IPS-18c (cell line): ENCODE results near the gene SLC30A3.
"Not testable (repeated sequence)": the region's sequence is repeated elsewhere in the genome, so short reads cannot be mapped to it uniquely, and the experiment has no call there.

Source experiments
- H3K4me3 ChIP-seq: 2 replicates; pipeline ENCODE4 v1.7.0; 2013; ENCODE audit warnings: low read depth, mild to moderate bottlenecking, low read length, moderate library complexity; ENCODE audit not compliant: insufficient read depth
- H3K9me3 ChIP-seq: one replicate; pipeline ENCODE4 v1.6.1; 2013; ENCODE audit warnings: mild to moderate bottlenecking, low read length, moderate library complexity; ENCODE audit not compliant: control insufficient read depth, insufficient read depth

Gene SLC30A3, protein sequence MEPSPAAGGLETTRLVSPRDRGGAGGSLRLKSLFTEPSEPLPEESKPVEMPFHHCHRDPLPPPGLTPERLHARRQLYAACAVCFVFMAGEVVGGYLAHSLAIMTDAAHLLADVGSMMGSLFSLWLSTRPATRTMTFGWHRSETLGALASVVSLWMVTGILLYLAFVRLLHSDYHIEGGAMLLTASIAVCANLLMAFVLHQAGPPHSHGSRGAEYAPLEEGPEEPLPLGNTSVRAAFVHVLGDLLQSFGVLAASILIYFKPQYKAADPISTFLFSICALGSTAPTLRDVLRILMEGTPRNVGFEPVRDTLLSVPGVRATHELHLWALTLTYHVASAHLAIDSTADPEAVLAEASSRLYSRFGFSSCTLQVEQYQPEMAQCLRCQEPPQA

DNA sequence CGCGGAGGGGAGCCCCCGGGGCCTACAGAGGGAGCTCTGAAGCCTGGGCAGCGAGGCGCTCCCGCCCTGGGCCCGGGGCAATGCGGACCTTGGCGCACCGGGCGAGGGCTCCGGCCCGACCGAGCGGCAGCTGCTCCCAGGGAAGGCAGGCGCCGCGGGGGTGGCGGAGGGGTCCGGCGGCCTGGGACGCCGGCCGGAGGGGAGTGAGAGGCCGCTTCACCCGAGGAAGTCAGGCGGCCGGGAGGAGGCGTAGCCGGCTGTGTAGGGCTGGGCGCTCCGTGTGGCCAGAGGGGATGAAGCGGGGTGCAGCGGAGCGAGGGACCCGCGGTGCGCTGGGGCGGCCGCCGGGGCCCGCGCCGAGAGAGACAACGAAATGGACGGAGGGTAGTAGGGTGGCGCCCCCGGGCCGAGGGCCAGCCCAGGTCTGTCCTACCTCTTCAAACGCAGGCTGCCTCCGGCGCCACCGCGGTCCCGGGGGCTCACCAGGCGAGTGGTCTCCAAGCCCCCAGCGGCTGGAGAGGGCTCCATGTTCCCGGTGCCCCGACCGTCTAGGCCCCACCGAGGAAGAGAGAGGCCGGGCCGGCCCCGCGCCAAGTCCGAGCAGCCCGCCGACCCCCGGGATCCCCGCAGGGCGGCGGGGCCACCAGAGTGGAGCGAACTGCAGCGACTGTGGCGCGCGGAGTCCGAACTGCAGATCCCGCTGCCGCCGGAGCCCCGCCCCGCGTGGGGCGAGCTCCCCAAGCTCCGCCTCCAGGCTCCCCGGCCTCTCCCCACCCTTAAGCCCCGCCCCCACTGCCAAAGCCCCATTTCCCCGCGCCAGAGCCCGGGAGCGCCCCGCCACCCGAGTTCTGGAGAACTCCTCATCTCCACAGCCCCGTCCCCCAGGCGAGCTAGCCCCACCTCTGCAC is at the start of gene SLC30A3:
Gene SLC30A3, minus strand, starts transcription at position 669 of the 908 bp plus-strand sequence. Its CDS starts 141 bp downstream, at position 528.
- Histone ChIP-seq H3K4me3 (peak within 1 kb of the TSS; percentile 61), H3K9me3 (no peaks in the 10 kb centered on the region)

DNA sequence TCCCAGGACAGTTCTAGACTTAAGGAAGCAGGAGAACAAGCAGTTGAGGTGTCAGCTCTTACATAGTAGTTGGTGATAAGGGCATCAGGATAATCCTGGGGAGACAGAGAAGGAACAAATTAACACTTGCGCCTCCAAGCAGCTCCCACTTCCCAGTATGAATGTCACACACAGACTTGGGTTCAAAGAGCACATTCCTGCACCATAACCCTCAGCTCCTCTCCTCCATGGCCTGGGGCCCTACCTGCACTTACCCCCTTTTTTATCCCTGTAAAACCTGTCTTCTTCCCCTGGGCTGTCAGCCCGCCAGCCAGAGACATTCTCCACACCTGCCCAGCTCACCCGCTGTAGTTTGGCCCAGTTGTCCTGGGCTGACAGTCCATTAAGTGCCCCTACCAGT is 49.3 kb upstream of the SLC30A3 start:
- H3K9me3 ChIP-seq: no peaks in the 10 kb centered on the region
- H3K4me3 ChIP-seq: no peak overlapping the region

DNA sequence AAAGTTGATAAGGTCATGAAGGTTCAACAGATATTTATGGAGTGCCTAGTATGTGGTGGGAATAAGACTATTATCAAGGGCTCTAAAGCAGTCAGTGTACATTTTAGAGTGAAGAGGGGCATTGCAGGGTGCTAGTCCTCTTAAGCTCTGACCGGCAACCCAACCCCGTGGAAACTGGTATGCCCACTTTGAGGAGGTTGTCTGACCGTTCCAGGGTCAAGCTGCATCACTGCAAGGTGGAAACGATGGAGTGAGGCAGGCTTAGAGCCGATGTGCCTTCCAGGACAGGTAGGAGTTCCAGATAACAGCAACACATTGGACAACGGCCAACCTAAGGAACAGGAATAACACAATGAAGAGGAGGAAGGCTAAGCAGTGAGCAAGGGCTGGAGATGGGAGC is 46.8 kb upstream of the SLC30A3 start:
- no peak overlapping the region for H3K4me3 ChIP-seq
- no peaks in the 10 kb centered on the region for H3K9me3 ChIP-seq

DNA sequence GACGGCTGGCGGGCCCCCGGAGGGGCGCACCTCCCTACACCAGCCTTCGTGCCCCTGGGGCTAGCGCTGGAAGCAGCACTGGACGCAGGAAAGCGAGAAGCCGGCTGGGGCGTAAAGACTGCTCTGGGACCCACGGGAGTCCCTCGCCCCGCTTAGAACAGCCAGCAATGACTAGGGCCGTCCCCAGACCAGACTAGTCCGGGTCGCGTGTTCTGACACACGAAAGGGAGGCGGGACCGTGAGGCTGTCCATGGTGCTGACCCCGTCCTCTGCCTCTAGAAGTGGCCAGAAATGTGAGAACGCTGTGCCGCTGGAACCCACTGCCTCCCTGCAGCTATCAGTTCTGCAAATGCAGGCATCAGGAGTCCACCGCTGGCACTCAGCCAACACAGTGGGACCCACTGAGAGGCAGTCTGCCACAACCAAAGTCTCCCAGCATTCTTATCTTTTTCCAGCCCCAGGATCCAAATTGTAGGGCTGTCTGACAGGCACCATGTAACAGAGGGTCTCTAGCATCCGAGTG is 45.6 kb upstream of the SLC30A3 start, which contains the start of gene UCN:
Gene UCN, minus strand, starts transcription at position 87 of the 523 bp plus-strand sequence. CDS start 550 bp downstream, outside the sequence.
- peak within 1 kb of the TSS; percentile 50 for H3K4me3 ChIP-seq
- no peaks in the 10 kb centered on the region for H3K9me3 ChIP-seq

DNA sequence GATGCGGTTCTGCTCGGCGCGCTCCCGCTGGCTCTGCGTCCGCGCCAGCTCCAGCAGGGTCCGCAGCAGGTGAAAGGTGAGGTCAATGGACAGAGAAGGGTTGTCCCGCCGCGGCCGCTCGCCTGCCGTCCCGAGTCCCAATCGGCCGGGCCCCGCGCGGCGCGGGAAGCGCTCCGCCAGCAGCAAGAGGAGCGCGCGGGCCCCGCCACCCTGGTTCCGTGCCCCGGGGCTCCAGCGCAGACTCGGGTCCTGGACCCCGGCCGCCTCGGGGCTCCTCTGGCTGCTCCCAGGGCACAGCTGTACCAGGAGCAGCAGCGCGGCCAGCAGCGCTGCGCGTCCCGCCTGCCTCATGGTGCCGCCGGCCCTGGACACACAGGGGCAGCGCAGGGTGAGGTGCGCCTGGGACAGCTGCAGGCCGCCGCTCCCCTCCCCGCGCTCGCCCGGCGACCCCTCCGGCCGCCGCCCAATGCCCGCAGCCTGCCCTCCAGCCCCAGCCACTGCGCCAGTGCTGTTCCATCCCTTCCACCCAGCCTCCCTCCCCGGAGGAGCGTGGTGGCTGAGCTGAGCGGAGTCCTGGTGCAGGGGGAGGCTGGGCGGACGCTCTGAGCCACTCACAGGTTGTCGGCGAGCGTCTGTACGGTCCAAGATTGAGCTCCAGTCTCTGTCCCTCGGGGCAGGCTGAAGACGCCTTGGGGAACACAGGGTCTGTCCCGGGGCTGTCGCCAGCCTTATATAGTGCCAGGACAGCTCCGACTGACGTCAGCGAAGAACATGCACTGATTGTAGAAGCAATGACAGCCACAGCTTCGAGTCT is 44.9 kb upstream of the SLC30A3 start:
- peak overlapping the region; percentile 50 for H3K4me3 ChIP-seq
- H3K9me3 ChIP-seq: no peaks in the 10 kb centered on the region

DNA sequence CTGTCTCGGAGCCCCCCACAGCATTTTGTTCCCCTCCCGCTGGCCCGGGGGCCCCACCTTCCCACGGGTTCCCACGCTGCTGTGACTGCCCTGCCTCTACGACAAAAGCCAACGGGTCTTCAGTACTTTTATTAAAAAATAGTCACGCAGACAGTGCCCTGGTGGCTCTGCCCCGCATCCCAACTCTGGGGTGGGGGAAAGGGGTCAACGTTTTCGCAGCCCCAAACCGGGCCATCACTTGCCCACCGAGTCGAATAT is 44.4 kb upstream of the SLC30A3 start:
- H3K9me3 ChIP-seq: no peaks in the 10 kb centered on the region

DNA sequence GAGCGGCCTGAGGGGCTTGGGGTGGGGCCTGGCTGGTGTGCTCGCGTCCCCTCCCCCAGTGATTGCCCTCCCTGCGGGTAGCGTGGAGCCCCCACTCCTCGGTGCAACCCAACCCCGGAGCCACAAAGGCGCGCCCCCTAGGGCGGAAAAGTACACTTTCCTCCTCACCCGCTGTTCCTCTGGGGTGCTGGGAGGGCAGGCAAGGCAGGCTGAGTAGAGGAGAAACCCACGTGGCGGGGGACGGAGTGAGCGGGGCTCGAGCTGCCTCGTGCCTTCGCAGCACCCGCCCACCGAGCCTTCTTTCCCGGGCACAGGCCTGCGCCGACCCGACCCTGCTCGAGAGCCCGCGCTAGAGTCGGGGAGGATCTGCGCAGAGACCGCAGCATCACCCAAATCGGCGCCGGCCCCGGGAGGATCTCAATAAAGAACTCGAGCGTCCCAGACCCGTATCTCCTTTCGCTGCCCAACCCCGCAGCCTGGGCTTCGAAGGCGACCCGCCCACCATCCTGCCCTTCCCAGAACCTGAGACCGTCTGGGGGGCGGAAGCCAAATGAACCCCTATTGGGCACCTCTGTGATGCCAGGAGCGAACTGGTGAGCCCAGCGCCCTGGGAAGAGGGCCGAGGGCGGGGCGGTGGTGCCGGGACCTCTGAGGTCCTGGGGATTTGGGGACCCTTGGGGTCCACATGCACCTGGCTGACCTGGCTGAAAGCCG is 43.9 kb upstream of the SLC30A3 start:
- no peaks in the 10 kb centered on the region for H3K9me3 ChIP-seq
- H3K4me3 ChIP-seq: peak overlapping the region; percentile 50

More for the DNA sequence above, 44.4 kb upstream of the SLC30A3 start:
- H3K4me3 ChIP-seq: peak overlapping the region; percentile 50

DNA sequence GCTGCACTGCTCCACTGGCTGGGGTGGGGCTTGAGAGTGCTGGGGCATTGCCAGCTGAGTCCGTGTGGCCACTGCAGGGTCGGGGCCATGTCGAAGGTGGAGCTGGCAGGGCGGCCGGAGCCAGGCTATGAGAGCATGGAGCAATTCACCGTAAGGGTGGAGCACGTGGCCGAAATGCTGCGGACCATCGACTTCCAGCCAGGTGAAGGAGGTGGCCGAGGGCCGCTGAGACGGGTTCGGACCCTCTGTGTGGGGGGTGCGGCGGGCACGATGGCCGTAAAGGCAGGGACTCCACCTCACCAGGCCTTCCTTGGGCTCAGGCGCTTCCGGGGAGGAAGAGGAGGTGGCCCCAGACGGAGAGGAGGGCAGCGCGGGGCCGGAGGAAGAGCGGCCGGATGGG is 43.3 kb upstream of the SLC30A3 start:
- no peaks in the 10 kb centered on the region for H3K9me3 ChIP-seq
- H3K4me3 ChIP-seq: peak overlapping the region; percentile 50

DNA sequence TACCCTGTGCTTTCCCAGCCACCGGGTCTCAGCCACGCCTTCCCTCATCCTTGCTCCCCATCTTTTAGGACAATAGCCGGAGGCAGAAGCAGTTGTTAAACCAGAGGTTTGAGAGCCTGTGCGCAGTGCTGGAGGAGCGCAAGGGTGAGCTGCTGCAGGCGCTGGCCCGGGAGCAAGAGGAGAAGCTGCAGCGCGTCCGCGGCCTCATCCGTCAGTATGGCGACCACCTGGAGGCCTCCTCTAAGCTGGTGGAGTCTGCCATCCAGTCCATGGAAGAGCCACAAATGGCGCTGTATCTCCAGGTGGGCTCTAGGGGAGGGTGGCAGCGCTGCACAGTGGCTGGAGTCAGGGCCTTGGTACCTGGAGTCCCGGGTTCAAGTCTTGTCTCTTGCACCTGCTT is 42.7 kb upstream of the SLC30A3 start:
- Histone ChIP-seq H3K9me3 (peaks cover 2% of the 10 kb centered on the region), H3K4me3 (no peak overlapping the region)

DNA sequence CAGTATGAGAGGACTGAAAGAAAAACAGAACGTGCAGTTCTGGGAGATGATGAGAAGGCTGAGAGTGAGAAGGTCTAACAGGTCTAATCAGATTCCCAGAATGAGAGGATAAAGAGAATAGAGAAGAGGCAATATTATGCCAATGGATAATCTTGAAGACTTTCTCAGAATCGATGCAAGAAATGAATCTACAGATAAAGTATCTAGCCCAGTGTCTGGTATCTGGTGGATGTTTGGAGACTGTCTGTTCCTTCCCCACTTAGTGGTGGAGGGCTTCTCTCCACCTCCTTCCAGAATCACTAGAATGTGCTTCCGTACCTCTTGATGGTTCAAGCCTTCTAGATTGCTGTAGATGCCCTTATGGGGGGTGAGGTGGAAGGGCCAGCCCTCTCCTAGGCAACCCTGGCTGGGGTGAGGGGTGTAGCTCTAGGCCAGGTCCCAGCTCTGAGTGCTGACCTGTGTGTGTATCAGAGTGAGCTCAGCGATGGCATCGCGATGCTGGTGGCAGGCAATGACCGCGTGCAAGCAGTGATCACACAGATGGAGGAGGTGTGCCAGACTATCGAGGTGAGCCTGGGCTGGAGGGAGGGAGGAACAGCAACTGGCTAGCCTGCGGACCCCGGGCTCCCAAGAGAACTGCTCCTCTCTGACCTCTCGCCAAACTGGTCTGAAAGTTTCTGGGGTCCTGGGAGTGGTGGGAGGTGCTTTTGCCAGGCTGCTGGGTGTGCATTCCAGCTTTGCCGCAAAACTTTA is 41.8 kb upstream of the SLC30A3 start:
- H3K4me3 ChIP-seq: no peak overlapping the region
- H3K9me3 ChIP-seq: peaks cover 2% of the 10 kb centered on the region

DNA sequence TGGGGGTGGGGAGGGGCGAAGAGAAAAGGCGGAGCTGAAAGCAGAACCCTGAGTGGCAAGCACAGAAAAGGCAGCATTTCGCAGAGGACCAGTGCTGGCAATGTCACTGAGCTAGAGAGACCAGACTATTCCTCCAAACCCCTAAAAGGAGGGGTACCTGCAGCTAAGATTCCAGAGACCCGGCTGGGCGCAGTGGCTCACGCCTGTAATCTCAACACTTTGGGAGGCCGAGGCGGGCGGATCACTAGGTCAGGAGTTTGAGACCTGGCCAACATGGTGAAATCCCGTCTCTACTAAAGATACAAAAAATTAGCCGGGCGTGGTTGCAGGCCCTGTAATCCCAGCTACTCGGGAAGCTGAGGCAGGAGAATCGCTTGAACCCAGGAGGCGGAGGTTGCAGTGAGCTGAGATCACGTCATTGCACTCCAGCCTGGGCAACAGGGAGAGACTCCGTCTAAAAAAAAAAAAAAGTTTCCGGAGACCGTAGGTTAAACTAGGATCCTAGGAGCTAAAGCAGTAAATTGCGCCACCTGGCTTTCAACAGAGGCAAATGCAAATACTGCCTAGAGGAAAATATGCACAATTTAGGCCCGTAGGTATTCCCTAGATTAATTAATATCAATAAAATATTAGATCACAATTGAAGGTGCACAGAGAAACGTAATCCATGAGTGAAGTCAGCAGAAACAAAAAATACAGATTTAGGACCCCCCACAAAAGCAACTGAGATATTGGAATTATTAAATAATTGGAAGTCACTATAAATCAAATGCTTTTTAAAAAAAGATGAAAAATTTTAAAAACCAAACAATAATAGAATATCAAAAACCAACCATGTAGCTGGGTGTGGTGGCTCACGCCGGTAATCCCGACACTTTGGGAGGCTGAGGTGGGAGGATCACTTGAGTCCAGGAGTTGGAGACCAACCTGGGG is 40.5 kb upstream of the SLC30A3 start:
- Histone ChIP-seq H3K9me3 (peaks cover 2% of the 10 kb centered on the region), H3K4me3 (no peak overlapping the region)

DNA sequence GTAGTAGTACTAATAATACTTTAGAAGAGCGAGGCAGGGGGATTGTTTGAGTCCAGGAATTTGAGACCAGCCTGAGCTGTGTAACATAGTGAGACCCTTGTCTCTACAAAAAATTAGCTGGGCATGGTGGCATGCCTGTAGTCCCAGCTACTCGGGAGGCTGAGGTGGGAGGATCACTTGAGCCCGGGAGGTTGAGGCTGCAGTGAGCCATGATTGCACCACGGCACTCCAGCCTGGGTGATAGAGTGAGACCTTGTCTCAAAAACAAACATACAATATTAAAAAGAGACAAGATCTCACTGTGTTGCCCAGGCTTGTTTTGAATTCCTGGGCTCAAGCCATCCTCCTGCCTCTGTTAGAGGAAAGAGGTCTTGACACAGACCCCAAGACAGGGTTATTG is 37.8 kb upstream of the SLC30A3 start:
- not testable (repeated sequence) for H3K4me3 ChIP-seq, H3K9me3 ChIP-seq

DNA sequence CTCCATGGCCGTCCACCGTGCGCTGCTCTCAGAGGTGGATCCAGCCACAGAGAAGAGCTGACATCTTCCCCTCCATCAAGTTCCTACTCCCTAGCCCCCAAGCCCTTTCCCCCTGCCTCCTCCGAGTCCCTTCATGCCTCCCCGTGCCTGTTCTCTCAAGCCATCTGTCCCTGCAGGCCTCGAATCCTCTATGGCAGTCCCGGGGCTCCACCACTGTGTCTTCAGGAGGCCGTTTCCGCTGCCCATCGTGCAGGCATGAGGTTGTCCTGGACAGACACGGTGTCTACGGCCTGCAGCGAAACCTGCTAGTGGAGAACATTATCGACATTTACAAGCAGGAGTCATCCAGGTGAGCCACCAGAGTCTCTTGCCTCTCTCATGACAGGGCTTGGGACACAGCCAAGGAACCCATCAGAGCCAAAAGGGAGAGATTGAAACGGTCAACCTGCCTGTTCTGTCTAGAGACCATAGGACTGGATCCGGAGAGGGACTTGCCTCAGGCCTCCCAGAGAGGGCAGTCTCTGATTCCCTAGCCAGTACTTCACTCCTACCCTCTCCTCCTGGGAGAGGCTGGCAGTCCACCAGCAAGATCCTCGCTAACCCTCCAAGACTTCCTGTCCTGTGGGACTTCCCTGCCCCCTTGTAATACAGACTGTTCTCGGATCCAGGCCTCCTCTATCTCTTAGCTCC is 35.7 kb upstream of the SLC30A3 start:
- Histone ChIP-seq H3K9me3 (peaks cover 2% of the 10 kb centered on the region), H3K4me3 (no peak overlapping the region)

DNA sequence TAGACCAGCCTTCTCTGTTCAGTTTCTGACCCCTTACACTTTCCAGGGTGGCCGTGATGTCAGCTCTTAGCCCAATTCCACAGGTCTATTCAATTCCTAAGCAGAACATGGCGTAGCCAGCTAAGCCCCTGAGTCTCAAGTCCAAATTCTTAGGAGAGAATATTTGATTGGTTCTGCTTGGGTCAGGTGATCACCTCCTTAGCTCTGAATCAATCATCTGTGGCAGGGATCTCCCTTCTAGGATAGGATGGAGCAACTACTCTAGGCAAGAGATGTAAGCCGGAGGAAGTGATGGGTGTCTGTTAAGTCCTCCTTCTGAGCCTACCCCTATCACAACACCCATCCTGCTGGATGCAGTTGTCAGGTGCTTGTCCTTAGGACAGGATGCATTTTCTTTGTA is 34.3 kb upstream of the SLC30A3 start:
- H3K4me3 ChIP-seq: no peak overlapping the region
- peaks cover 2% of the 10 kb centered on the region for H3K9me3 ChIP-seq

DNA sequence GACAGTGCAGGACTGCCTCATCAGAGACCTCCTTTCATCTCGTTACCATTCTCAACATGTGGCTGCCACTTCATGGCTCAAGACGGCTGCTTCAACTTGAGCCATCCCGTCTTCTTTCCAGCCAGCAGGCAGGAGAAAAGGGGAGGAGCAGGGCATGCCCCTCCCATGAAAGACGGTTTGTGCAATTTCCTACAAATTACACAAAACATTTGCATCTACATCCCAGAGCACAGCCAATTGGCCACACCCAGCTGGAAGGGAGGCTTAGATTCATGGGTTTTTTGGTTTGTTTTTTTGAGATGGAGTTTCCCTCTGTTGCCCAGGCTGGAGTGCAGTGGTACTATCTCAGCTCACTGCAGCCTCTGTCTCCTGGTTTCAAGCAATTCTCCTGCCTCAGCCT is 33.6 kb upstream of the SLC30A3 start:
- Histone ChIP-seq H3K9me3 (peaks cover 2% of the 10 kb centered on the region), H3K4me3 (no peak overlapping the region)
